22Rv1 (cell line): ENCODE measurements around the gene MEF2D.
A peak's percentile ranks its signal among the peaks of the same experiment; 100 is the strongest.

Experiments used
- CTCF ChIP-seq: fragments of 450-650 bp; IDR thresholded peaks from 2 replicates; pipeline ENCODE4 v1.5.1; 2017; ENCODE audit warnings: mild to moderate bottlenecking
- ZFX ChIP-seq: fragments of 450-650 bp; IDR thresholded peaks from 2 replicates; pipeline ENCODE4 v1.6.1; 2017; ENCODE audit warnings: antibody characterized with exemption, borderline replicate concordance

GRCh38 chr1:156456625-156457465, 43.7 kb downstream of the MEF2D start:
- peak; percentile 38 for TF ChIP-seq CTCF
- TF ChIP-seq ZFX, result no peak
